ENCODE results near the gene RBPJ.

The RBPJ gene

DNA sequence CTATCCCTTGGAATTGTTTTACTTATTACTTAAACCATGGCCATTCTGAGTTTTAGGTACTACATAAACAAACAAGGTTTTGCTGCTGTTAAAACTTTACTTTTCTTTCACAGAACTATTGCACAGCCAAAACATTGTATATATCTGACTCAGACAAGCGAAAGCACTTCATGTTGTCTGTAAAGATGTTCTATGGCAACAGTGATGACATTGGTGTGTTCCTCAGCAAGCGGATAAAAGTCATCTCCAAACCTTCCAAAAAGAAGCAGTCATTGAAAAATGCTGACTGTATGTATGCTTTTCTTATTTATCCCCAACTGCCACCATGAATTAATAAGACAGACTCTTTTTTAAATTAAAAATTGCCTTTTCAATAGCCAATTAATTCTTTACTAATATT, 99.6 kb downstream of the RBPJ start:
- DNase-seq (ENCODE audit: low read depth in 2 of 2): no peak

DNA sequence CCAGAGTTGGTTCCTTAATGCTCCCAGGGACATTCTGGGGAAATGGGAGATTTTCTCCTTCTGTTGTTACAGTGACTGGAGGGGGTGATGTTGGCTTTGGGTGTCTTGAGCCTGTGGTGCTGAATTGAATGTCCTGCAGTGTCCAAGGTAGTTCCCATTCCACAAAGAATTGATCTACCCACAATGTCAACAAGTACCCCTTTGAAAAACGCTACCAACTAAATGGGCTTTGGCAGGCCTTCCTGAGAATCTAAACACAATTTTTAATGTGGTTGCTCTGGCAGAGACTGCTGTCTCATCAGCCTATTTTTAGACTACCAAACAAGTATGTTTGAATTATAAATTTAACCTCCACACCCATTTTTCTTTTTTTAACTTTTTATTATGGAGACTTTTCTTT, 100.1 kb downstream of the RBPJ start:
- no peak for DNase-seq (ENCODE audit: low read depth in 2 of 2)

DNA sequence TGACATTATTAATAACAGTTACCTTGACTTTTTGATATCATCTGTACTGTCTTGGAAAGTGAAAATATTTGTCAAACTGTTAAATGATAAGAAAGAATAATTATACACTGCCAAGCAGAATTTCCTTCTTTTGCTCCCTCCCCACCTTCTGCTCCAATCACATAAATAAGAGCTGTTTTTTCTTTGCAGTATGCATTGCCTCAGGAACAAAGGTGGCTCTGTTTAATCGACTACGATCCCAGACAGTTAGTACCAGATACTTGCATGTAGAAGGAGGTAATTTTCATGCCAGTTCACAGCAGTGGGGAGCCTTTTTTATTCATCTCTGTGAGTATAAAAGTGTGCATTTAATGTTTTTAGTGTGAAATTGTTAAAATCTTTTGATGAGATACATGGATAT, 103.3 kb downstream of the RBPJ start:
- no peak for DNase-seq (ENCODE audit: low read depth in 2 of 2)

DNA sequence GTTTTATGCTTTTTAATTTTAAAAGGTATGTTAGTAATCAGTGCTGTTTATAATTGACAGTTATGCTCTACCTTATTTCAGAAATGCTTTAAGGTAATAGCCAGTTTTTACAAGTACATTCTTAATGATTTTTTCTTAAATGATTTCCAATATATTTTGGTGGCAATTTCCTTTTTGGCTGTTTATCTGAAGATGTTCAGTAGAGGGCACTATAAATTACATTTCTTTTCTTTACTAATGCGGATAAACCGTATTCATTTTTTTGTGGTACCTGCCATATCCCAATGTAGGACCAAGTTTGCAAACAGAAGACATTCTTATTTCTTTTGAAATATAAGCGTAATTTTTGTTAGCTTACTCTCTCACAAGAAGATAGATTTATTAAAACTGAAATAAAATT, 104.0 kb downstream of the RBPJ start:
- no peak for DNase-seq (ENCODE audit: low read depth in 2 of 2)

DNA sequence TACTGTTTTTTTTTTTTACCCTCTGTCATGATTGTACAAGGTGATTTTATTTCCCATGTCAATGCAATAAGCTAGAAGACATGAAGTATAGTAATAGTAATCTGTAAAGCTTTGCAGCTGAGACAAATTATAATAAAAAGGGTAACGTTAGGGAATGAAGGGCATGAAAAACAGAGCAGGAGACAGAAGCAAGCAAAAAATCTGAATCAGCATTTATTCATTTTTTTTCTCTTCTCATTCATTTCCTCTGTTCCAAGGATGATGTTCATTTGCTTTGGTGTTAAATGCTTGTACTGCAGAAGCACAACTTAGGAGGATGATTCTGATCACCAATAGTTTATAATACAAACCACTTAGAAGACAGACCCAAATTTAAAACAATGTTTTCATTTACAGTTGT, 105.1 kb downstream of the RBPJ start:
- no peak for DNase-seq (ENCODE audit: low read depth in 2 of 2)

DNA sequence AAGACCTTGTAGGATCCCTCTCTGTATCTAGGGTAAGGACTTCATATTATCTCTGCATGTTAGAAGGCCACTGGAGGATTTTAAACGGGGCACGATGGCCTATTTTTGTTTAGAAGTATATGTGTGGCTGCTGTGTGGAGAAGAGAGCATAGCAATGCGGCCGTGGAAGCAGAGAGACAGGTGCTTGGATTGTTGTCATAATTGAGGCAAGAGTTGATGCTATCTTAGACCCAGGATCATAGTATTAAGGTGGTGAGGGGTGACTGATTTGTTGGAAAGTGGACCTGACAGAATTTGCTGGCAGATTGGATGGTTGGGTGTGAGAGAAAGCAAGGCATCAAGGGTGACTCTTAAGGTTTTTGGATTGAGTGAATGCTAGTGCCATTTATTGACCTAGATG, 106.1 kb downstream of the RBPJ start:
- DNase-seq (ENCODE audit: low read depth in 2 of 2): no peak

DNA sequence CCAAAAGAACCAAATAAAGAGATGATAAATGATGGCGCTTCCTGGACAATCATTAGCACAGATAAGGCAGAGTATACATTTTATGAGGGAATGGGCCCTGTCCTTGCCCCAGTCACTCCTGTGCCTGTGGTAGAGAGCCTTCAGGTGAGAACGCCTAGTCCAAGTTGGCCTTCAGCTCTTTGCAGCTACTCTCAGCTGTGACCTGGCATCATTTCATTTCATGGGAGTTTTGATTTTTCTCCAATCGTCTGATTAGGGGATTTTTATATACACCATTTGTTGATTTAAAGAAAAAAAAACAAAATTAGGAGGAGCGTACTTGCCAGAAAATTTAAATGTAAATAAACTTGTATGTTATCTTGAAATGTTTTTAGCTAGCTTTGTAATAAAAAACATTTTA, 109.1 kb downstream of the RBPJ start:
- no peak for DNase-seq (ENCODE audit: low read depth in 2 of 2)

DNA sequence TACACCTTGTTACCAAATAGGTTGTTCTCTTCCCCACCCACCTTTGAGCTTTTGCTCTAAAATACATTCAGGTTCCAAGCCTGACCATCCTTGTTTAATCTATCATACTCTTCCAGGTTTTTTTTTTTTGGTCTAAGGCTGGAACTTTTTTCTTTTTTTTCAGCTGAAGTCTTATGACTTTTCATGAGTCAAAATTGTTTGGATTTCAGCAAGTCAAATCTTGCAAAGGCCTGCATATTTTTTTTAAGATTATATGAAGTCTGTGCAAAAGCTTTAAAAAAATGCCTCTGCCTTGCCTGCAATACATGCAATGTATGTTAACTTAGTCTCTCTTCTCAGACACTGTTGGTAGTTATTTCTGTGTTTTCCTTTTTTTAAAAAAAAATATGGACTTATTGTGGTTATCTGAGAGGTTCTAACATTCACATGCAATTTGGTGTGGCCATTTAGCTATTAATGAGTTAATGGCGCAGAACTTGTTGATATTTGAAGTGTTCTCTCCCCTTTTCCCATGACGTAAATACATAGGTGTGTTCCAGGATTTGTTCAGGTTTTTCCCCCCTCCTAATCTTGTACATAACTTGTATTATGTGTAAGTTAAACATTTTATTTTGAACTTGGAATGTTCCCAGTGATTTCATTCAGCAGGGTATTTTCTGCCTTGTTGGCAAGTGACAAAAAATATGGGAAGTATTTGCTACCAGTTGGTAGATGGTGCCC, 110.8 kb downstream of the RBPJ start:
- no peak for DNase-seq (ENCODE audit: low read depth in 2 of 2)

DNA sequence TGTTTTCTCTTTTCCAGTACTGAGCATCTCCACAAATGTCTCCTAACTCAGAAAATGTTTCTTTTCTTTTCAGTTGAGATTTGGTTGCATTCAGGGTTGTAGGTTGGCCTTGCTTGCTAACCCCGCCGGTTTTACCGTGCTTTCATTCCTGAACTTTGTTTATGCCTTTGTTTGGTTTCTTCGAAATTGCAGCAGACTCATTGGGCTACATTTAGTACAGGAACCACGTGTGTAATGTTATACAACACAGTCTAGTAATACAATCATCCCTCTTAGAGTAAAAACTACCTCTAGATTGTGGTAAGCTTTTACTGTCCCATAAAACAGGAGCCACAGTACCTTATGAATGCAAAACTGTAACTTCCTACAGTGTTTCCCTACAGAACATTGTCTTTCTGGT, 111.6 kb downstream of the RBPJ start:
- DNase-seq (ENCODE audit: low read depth in 2 of 2): no peak

DNA sequence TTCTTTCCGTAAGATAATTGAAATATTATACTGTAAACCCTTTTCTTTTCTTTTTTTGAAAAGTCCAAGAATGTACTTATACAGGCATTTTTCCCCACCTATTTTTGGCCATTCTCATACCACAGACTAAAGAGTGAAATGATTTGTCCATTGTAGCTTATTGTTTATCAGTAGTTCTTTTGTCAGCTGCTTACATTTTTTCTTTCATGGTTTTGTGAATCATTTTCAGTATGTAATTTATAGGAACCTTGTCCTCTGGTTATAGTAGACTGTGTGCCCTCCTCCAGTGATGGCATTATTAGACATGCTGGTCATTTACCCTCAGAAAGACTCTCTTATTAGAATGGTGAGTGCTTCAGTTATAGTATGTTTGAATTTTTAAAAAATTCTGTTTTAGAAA, 112.7 kb downstream of the RBPJ start:
- no peak for DNase-seq (ENCODE audit: low read depth in 2 of 2)

DNA sequence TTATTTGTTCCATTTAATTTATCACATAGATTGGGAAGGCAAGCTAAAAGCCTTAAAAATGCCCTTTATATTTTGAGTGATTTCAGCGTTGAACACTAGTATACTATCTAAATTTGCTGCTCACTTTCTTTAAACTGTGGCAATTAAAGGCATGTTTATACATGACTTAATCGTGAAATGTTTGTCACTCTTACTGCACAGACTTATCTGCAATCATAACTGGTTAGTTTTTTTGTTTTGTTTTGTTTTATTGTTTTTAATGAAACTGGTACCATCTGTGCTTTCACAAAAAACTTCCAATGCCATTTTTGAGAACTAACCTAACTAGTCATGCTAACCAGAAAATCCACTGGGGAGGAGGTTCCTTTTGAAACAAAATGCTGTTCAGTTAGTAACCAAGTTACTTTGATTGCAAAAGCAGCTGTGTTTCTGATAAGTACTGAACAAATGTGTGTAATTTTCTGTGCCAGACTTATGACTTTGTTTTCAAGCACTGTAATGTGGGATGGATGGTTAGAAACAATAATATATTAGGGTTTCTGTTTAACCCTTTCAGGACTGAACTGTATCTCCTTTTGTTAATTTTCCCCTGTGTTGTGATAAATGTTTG, 113.3 kb downstream of the RBPJ start:
- DNase-seq (ENCODE audit: low read depth in 2 of 2): no peak

DNA sequence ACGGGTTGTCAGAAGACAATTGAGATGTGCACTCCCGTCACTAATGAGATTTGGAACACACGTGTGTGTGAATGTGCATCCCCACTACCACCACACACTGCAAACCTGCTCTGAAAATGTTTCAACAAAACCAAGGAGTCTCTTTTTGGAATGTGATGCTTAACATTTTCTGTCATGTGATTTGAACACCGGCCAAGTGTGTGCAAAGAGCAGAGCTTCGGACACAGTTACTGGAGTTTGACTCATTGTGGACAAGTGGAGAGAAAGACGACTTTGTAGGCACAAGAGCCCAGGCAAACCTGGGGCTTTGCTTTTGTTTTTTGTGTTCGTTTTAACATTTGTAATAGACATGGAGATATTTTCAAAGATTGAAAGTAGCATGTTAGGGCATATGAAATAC, 120.3 kb downstream of the RBPJ start:
- DNase-seq (ENCODE audit: low read depth in 2 of 2): no peak

DNA sequence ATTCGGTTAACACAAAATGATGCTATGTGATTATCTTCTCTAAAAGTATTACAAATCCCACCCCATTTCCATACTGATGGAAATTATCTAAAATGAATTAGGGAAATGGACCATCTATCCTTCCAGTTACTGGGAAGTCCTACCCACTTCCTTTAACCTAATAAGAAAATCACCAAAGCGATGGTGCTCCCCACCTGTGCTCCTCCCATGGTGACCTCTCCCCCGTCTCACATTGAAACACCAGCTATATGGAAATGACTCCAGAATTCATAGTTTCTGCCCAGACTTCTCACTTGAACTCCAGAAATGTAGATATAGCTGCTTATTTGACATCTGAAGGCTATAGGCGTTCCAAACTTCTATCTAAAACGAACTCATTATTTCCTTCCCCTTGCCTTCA, 121.0 kb downstream of the RBPJ start:
- no peak for DNase-seq (ENCODE audit: low read depth in 2 of 2)

DNA sequence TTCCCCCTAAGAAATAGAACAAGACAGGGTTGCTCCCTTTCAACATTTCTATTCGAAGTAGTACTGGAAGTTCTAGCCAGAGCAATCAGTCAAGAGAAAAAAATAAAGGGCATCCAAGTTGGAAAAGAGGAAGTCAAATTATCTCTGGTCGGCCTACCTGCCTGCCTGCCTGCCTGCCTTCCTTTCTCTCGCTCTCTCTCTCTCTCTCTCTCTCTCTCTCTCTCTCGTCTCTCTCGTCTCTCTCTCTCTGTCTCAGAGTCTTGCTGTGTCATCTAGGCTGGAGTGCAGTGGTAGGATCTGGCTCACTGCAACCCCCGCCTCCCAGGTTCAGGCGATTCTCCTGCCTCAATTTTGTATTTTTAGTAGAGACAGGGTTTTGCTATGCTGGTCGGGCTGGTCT, 126.6 kb downstream of the RBPJ start:
- no peak for DNase-seq (ENCODE audit: low read depth in 2 of 2)

DNA sequence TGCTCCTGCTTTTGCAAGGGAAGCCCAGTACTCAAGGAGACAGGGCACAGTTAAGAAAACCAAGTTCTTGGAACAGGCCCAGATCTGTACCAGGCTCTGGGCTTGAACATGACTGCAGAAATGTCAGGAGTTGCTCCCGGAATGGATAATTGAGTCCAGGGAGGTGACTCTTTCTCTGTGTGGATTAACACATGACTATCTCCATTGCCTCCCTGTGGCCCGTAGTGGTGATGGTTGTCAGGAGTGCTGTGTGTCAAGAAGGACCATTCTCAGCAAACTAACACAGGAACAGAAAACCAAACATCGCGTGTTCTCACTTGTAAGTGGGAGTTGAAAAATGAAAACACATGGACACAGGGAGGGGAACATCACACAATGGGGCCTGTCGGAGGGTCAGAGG, 129.6 kb downstream of the RBPJ start:
- DNase-seq (ENCODE audit: low read depth in 2 of 2): no peak

DNA sequence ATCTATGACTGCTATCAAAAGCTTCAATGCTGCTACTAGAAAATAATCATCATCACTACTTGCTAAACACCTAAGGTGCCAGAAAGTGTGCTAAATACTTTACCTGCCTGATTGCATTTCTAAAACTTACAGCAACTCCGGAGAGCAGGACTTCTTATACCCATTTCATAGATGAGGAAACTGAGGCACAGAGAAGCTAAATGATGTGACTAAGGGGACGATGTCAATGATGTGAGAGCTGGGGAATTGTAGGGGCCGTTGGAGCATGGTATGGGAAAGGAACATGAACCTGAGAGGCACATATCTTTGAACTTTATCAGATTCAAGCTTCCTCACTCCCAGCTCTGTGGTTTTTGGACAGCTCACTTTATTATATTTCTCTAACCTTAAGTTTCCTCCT, 130.8 kb downstream of the RBPJ start:
- no peak for DNase-seq (ENCODE audit: low read depth in 2 of 2)

DNA sequence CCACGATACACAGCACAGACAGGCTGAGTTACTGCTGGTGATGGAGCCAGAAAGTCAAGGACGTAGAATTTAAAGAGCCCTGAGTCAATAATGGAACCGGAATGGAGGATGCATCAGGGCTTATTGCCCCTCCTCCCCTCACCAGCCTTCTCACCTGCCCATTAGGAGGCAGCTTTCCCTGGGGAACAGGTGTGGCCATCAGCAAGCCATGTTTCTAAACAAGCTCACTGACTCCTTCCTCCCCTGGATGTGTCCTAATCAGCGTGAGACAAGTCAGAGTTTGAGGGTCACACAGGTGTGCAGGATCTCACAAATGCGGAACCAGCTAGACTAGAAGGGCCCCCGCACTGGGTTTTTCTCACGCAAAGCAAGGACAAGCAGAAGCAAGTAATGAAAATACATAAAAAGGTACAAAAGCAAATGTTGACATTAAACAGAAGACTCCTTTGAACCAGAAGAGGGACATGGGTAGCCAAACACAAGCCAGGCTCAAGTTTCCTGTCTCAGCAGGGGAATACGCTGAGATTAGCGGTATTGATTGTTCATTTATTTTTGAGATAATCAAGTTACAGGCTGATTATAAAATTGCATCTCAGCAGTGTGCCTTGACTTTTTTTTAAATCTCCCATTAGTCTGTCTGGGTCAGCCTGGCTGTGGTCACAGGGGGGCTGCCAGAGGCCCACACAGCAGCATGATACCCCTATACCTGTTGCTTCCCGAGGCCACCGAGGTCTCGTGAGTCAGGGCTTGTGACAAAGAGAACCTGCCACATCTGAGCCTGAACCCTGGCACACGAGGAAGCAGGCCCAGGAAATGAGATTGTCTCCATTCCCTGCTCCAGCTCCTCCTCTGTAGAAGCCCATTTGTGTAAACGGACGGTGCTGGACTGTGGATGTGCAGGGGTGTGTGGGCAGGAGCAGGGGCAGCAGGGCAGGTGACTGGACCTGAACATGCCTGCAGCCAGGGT, 132.0 kb downstream of the RBPJ start:
- DNase-seq (ENCODE audit: low read depth in 2 of 2): no peak

DNA sequence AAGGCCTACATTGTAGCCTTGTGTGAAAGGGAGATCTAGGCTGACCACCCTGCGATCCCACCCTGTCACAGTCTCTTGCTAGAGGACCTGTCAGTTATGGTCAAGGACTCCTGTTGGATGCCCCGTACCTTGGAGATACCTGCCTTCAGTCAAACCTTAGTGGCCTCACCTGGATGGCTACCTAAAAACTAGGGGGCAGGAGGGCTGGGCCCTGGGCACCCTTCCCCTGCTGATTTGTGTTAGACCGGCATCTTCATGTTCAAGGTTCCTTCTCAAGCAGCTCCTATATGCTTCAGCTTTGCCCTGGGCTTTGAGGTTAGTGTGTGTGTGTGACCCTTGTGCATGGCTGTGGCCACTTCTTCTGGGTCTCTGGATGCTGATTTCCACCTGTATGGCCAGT, 134.1 kb downstream of the RBPJ start:
- DNase-seq (ENCODE audit: low read depth in 2 of 2): no peak

DNA sequence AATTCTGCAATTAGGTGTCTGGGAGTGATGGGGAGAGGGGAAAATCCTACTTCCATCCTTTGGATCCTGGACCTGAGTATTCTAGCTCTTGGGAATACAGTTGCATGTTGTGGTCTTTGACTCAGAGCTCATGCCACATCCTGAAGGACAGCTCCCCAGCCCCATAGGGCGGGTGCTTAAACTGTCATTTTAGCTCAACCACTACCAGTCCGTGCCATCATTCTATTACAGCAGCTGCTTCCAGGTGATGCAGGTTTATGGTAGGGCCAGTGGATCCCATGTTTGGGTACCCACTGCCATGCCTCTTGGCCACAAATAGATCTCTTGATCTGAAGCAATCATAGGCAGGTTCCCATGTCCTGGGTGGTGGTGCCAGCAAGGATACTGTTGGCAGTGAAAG, 134.8 kb downstream of the RBPJ start:
- no peak for DNase-seq (ENCODE audit: low read depth in 2 of 2)

DNA sequence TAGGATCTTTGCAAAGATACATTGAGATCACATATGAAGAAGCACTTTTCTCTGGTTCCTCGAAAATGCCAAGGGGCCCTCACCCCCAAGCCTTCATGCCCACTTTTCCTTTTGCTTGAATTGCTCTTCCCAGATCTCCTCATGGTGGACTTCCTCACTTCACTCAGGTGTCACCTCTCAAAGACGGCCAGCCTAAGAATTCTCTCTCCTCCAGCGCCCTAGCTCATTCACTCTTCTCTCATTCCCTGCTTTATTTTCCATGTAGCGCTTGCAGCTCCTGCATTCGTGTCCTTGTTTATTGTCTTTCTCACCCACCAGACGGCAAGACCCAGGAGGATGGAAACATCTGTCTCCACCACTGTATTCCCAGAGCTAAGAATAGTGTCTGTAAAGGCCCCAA, 136.6 kb downstream of the RBPJ start:
- no peak for DNase-seq (ENCODE audit: low read depth in 2 of 2)

DNA sequence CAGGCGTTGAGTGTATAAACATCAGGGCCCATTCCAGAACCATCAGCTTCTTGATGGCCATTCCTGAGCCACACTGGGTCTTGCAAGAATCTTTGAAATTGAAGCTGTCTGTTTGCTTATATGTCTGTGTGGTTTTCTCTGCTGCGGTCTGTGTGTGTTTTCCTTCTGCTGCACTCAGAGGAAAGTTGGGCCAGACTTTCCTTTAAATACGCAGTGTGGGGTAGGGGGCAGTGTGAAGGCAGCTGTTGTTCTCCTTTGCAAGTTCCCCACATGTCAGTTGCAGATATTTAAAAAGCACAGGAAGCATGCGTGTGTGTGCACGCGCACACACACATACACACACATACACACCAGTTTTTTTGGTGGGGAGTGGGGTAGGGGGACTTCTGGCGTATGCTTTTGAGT, 137.3 kb downstream of the RBPJ start:
- no peak for DNase-seq (ENCODE audit: low read depth in 2 of 2)

DNA sequence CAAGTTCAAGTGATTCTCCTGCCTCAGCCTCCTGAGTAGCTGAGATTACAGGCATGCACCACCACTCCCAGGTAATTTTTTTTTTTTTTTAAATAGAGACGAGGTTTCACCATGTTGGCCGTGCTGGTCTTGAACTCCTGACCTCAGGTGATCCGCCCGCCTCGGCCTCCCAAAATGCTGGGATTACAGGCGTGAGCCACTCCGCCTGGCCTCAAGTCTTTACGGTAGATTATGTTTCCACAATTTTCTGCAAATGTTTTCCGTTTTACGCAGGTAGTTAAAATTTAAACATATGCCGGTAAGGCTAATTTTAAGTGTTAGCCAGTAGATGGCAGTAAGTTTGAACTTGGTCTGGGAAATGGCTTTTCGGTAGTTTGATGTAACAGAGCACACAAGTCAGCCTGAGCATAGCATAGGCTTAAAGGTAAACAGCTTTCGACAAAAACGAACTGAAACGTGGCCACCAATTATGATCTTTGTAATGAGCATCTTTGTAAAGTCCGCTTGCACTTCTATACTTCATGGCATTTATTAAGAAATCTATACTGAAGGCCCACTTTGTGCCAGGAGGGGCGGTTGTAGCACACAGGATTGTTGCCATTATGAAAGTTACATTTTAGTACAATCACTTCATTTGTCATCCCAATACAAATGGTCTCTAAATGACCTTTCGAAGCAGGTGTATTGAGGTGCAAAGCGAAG, 138.4 kb downstream of the RBPJ start:
- DNase-seq (ENCODE audit: low read depth in 2 of 2): no peak
